Suppressor macrophage (primary cell): ENCODE data around the gene KRTAP9-1.
"Not testable (repeated sequence)": the region's sequence is repeated elsewhere in the genome, so short reads cannot be mapped to it uniquely, and the experiment has no call there.

Experiments used
- DNase-seq, 4 experiments: peaks; one replicate each; pipeline ENCODE4 v3.0.0-alpha.2; 2020 to 2022

Gene KRTAP9-1

DNA sequence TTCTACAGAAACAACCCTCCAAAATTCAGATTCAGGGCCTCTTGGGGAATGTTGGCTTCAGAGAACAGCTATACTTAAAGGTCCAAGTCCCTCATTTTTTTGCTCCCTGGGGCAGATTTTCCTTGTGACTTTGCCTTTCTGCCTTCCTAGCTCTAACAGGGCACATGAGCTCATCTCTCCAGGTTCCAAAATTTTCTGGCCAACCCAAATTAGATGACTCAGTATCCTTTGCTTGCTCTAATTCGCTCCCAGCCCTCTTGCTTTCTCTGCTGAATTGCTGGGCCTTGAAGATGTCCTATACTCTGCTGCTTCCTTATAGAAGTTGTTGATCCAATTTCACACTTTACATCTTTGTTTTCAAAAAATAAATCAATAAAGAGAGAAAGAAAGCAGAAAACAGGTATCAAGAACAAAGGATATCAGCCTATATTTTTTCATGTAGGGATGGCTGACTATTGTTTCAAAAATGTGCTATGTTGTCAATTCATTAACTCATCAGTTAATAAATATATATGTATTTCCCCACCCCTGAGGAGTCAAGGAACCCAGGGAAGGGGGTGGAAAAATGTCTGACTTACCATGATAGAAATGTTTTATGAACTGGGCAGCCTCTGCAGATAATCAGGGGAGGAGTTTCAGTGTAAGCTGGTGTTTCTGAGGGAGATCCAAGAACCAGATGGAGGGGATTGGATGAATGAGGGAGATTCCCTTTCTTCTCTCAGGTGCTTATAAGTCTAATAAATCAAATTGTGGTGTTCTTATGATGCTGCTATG, 10.7 kb upstream of the KRTAP9-1 start:
- DNase-seq: no peak

DNA sequence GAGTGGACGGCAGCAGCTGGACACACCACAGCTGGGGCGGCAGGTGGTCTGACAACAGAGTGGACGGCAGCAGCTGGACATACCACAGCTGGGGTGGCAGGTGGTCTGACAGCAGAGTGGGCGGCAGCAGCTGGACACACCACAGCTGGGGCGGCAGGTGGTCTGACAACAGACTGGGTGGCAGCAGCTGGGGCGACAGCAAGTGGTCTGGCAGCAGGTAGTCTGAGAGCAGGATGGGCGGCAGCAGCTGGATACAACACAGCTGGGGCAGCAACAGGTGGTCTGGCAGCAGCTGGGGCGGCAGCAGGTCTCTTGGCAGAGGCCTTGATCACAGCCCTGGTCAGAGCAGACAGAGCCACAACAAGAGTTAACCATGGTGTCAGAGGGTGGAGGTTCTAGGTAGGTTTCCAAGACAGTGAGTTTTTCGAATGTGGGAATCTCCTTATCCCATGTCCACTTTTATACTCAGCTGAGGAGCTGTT, 5.2 kb upstream of the KRTAP9-1 start, which contains the start of gene KRTAP4-1:
KRTAP4-1 (minus strand) TSS at position 432 of the 482 bp plus-strand sequence; CDS start at position 375, 57 bp downstream.
- no peak for DNase-seq

DNA sequence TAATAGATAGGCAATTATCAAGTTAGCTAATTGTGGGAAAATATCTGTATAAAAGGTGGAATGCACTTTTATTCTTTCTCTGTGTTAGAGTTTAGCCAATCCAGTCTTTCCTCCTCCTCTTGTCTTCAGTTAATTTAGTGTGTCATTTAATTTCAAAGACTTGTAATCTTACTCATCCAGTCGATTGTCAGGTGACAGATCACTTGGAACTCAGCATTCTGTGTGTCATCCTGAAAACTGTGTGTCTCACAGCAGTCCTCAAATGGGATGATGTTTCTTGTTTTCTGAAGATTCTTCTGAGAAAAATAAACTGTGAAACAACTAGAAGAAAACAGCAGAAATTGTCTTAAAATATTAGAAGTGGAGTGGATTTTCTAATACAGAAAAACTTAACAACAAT, 4.7 kb upstream of the KRTAP9-1 start:
- no peak for DNase-seq

DNA sequence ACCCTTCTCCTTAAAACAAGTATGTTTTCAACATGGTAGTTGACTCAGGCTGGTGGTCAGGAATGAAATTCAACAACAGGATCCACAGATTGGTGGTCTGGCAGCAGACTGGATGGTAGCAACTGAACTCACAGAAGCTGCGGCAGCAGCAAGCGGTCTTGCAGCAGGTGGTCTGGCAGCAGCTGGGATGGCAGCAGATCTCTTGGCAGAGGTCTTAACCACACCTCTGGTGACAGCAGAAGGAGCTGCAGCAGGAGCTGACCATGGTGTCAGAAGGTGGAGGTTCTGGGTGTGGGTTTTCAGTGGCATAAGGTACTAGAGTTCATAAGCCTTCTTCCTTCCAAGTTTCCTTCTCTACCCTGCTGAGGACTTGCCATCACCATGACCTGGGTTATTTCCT, 2.8 kb upstream of the KRTAP9-1 start:
- no peak for DNase-seq

DNA sequence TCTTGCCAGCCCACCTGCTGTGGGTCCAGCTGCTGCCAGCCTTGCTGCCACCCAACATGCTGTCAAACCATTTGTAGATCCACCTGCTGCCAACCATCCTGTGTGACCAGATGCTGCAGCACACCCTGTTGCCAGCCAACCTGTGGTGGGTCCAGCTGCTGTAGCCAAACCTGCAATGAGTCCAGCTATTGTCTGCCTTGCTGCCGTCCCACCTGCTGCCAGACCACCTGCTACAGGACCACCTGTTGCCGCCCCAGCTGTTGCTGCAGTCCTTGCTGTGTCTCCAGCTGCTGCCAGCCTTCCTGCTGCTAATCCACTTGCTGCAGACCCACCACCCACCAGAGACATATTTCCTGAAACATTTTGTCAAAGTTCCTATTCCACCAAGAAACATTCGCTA, 641 bp downstream of the KRTAP9-1 start:
- no peak for DNase-seq

DNA sequence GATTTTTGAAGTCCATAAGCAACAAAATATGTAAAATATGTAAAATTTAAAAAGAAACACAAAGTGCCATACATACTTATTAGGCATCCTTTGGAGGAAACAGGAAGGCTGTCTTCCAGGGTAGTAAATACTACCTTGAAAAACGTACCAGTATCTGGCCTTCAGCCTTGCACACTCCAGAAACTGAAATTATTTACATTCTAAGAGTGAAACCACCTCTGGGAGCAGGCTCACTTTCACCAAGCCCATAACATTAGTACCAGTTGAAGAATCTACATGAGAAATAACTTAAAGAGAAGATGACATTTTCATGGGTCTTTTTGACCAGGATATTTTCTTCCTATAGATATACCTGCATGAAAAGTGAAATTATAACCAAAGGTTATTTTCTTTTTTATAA, 6.4 kb downstream of the KRTAP9-1 start:
- no peak for DNase-seq

DNA sequence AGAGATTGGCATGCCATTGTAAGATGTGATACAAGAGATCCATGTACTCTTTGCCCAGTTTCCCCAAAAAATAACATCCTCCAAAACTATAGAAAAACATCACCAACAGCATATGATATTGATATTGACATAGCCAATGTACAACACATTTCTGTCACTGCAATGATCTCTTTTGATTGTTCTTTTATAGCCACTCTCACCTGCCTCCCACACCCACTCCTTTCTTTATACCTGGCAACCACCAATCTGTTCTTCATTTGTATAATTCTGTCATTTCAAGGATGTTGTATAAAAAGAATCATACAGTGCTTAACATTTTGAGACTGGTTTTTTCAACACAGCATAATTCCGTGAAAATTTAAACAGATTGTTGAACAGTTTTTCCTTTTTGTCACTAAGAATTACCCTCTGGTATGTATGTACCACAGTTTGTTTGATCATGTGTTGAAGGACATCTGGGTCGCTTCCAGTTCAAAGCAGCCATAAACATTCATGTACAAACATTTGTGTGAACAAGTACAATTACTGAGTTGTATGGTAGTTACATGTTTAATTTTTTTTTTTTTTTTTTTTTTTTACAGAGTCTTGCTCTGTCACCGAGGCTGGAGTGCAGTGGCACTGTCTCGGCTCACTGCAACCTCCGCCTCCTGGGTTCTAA, 9.9 kb downstream of the KRTAP9-1 start:
- no peak for DNase-seq

DNA sequence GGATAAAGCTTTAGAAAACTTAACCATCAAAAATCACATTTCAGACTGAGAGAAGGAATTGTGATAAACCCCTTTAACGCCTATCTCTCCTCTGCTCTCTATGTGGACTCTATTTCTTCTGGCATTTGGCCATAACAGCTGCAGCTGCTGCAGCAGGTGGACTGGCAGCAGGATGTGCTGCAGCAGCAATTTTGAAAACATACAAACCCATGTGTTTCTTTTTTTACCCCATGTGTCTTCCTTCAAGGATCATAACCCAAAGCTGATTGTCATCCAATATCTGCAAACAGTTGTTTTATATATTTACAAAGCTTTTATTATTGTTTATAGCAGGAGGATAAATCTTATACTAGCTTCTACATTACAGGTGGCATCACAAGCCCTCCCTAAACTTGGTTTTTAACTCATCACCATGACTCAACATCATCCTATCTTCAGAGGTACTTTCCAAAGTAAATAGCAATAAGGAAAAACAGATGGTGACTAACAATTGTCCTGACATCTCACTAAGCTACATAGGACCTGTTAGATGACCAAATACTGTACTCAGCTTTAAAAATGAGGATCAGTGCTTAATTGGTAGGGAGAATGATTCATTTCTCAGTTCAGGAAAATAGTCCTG, 22.3 kb downstream of the KRTAP9-1 start:
- no peak for DNase-seq

DNA sequence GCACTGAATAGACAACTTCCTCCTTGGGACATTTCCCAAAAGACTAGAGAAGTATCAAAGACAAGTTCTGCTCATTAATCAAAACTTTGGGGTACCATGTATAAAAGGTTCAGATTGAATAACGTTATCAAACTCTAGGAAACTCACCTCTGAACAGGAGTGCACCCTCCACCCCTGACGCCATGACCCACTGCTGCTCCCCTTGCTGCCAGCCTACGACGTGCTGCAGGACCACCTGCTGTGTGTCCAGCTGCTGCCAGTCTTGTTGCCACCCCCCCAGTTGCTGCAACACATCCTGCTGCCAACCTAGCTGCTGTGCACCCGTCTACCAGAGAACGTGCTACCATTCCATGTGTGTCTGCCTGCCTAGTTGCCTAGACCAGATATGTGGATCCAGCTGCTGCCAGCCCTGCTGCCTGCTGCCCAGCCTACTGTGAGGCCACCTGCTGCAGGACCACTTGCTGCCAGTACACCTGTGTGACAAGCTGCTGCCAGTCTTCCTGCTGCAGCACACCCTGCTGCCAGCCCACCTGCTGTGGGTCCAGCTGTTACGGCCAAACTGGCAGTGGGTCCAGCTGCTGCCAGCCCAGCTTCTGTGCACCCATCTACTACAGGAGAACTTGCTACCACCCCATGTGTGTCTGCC, 23.0 kb downstream of the KRTAP9-1 start:
- no peak for DNase-seq

DNA sequence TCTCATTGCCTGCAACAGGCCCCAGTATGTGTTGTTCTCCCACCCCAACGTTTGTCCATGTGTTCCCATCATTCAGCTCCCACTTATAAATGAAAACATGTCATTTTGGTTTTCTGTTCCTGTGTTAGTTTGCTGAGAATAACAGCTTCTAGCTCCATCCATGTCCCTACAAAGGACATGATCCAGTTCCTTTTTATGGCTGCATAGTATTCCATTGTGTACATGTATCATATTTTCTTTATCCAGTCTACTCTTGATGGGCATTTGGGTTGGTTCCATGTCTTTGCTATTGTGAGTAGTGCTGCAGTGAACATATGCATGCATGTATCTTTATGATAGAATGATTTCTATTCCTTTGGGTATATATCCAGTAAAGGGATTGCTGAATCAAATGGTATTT, 26.0 kb downstream of the KRTAP9-1 start:
- DNase-seq: no peak

DNA sequence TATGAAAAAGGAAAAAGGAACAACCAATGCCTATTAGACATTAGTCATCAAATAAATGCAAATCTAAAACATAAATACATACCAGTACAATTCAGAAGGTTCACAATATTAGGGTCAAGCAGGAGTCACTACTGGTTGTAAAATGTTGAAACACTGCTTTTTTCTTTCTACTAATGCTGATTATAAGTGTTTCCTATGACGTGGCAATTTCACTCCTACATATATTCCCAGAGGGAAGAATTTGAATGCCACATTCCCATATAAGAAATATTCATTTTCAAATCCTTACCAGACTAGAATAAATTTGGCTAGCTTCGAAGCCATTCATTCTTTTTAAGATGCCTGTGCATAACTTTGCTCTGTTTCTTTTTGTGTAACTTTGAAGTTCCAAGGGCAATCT, 34.1 kb downstream of the KRTAP9-1 start:
- no peak for DNase-seq

DNA sequence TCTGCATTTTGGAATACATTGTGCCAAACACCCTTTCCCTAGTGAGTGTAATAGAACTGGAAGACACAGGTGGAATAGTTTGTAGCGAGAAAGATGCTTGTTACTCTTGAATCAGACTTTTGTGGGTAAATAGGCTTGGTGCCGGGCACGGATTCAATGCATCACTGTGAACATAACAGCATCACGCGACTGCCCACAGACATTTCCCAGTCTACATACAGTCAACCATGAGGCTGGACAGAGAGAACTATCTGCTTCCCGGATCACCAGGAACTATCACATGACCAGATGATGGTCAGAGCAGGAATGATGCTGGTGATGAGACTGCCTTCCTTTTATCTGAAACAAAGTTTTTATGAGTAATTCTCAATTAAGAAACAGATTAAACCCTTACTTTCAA, 36.4 kb downstream of the KRTAP9-1 start:
- DNase-seq: no peak

DNA sequence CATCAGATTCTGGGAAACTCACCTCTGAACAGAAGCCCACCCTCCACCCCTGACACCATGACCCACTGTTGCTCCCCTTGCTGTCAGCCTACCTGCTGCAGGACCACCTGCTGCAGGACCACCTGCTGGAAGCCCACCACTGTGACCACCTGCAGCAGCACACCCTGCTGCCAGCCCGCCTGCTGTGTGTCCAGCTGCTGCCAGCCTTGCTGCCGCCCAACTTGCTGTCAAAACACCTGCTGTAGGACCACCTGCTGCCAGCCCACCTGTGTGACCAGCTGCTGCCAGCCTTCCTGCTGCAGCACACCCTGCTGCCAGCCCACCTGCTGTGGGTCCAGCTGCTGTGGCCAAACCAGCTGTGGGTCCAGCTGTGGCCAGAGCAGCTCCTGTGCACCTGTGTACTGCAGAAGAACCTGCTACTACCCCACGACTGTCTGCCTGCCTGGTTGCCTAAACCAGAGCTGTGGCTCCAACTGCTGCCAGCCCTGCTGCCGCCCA, 37.0 kb downstream of the KRTAP9-1 start, which contains the start of gene KRTAP9-2:
KRTAP9-2 (plus strand) TSS at position 51 of the 498 bp plus-strand sequence; CDS start at position 58, 7 bp downstream.
- not testable (repeated sequence) for DNase-seq

DNA sequence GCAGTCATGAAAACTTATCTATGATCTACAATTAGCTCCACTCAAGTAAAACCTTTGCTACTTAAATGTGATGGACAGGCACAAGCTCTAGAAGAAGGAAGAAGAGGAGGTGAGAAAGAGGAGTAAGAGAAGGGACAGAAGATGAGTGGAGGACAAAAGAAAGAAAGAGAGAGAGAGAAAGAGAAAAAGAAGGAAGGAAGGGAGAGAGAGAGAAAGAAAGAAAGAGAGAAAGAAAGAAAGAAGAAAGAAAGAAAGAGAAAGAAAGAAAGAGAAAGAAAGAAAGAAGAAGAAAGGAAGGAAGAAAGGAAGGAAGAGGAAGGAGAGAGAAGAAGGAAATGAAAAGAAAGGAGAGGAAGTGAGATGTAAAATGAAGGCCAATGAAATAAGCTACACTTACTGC, 40.4 kb downstream of the KRTAP9-1 start:
- DNase-seq: no peak

DNA sequence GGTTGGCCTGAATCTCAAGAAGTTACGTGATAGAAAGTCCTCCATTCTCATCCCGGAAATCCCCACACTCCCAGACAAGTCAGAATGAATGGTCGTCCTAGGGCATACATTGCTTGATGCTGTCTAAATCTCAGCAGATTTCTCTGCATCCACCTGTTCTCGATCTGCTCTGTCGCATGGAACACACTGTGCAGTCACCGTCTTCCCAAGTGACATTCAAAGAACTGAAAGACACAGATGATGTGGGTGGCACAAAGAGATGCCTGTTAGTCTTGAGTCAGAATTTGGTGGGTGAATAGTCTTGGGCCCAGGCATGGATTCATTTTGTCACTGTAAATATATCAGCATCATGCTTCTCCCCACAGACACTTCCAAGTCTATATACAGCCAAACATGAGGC, 42.0 kb downstream of the KRTAP9-1 start:
- no peak for DNase-seq

DNA sequence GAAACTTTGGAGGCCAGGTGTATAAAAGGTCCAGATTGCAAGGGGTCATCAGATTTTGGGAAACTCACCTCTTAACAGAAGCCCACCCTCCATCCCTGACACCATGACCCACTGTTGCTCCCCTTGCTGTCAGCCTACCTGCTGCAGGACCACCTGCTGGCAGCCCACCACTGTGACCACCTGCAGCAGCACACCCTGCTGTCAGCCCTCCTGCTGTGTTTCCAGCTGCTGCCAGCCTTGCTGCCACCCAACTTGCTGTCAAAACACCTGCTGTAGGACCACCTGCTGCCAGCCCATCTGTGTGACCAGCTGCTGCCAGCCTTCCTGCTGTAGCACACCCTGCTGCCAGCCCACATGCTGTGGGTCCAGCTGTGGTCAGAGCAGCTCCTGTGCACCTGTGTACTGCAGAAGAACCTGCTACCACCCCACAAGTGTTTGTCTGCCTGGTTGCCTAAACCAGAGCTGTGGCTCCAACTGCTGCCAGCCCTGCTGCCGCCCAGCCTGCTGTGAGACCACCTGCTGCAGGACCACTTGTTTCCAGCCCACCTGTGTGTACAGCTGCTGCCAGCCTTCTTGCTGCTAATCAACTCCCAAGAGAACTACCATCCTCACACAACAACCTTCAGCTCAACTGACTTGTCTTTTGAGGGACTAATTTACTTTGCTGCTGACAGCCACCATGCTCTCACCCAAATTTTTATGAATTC, 42.9 kb downstream of the KRTAP9-1 start, which contains the start of gene KRTAP9-3:
KRTAP9-3 (plus strand) TSS at position 51 of the 707 bp plus-strand sequence; CDS start at position 104, 53 bp downstream.
- not testable (repeated sequence) for DNase-seq

DNA sequence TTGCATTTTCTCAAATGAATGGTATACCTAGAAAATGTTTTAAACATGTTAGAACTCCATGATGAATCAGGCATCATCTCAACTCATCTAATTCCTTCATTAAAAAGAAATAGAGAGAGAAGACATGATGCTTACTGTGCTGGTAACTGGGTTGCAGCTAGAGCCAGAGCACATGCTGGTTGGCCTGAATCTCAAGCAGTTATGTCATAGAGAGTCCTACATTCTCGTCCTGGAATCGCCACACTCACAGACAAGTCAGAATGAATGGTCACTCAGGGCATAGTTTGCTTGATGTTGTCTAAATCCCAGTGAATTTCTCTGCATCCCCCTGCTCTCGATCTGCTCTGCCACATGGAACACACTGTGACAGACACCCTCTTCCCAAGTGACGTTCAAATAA, 47.4 kb downstream of the KRTAP9-1 start:
- not testable (repeated sequence) for DNase-seq

DNA sequence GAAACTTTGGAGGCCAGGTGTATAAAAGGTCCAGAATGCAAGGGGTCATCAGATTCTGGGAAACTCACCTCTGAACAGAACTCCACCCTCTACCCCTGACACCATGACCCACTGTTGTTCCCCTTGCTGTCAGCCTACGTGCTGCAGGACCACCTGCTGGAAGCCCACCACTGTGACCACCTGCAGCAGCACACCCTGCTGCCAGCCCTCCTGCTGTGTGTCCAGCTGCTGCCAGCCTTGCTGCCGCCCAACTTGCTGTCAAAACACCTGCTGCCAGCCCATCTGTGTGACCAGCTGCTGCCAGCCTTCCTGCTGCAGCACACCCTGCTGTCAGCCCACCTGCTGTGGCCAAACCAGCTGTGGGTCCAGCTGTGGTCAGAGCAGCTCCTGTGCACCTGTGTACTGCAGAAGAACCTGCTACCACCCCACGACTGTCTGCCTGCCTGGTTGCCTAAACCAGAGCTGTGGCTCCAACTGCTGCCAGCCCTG, 48.3 kb downstream of the KRTAP9-1 start, which contains the start of gene KRTAP9-8:
KRTAP9-8 (plus strand) TSS at position 51 of the 489 bp plus-strand sequence; CDS start at position 104, 53 bp downstream.
- not testable (repeated sequence) for DNase-seq
